H1 (cell line): Measurements from ENCODE around the gene GPRASP2. TPM values are rescaled to one million over a fixed set of nuclear protein-coding genes. Genes with fewer than 3 reads are reported as not detected.

Source experiments
- CTCF ChIA-PET: fragments of 300-600 bp; sonication (Branson Sonifier 250); formaldehyde crosslinking; loops from one replicate; lab custom pipeline; 2021; ENCODE audit not compliant: partially characterized antibody; lab: Charles Lee
- POLR2A ChIA-PET: fragments of 300-600 bp; sonication (Branson Sonifier 250); formaldehyde crosslinking; loops from one replicate; lab custom pipeline; 2021; ENCODE audit warnings: inconsistent platforms; ENCODE audit not compliant: partially characterized antibody; lab: Charles Lee
- DNase-seq, 2 experiments: peaks; one replicate each; pipeline versions ENCODE4 v3.0.0 to v3.0.0-alpha.2; 2010 to 2022; ENCODE audit warnings: low spot score in 2 of 2, low read depth in 1 of 2, mixed read lengths in 1 of 2
- FAIRE-seq: peaks from 2 replicates; lab custom pipeline; 2011; peaks lifted over from hg19 to GRCh38; lab: Jason Lieb, UNC
- H2AFZ ChIP-seq: 2 replicates; pipeline ENCODE4 v1.8.1; 2012; ENCODE audit warnings: low read length, inconsistent platforms
- H2AK5ac ChIP-seq: 2 replicates; pipeline ENCODE4 v1.6.1; 2013; ENCODE audit warnings: low read depth, low read length
- H2BK120ac ChIP-seq: replicated peaks from 2 replicates; pipeline ENCODE3; 2013; ENCODE audit warnings: low read depth, low read length, inconsistent platforms
- H2BK12ac ChIP-seq: 2 replicates; pipeline ENCODE4 v1.6.1; 2013; ENCODE audit warnings: low read depth, low read length
- H2BK15ac ChIP-seq: 2 replicates; pipeline ENCODE4 v1.6.1; 2013; ENCODE audit warnings: low read length
- H2BK20ac ChIP-seq: 2 replicates; pipeline ENCODE4 v1.6.1; 2013; ENCODE audit warnings: low read length
- H2BK5ac ChIP-seq: 2 replicates; pipeline ENCODE4 v1.6.1; 2013; ENCODE audit warnings: low read depth, low read length
- H3K14ac ChIP-seq: 2 replicates; pipeline ENCODE4 v1.6.1; 2013; ENCODE audit warnings: inconsistent platforms; ENCODE audit not compliant: insufficient read length
- H3K18ac ChIP-seq: 2 replicates; pipeline ENCODE4 v1.6.1; 2013; ENCODE audit warnings: low read length; ENCODE audit errors: extremely low read depth
- H3K23ac ChIP-seq: 2 replicates; pipeline ENCODE4 v1.6.1; 2013; ENCODE audit warnings: inconsistent platforms; ENCODE audit not compliant: insufficient read length
- H3K23me2 ChIP-seq: 2 replicates; pipeline ENCODE4 v1.6.1; 2013; ENCODE audit warnings: low read depth, low read length
- H3K27ac ChIP-seq: 2 replicates; pipeline ENCODE4 v1.6.1; 2011; ENCODE audit warnings: low read depth, low read length, inconsistent platforms
- H3K27me3 ChIP-seq, 4 experiments: replicated peaks in 1 of 4; 1 replicate in 1 of 4; 2 replicates in 3 of 4; pipeline versions ENCODE4 v1.6.1 to v1.8.1; 2011 to 2013; ENCODE audit warnings: low read length in 3 of 4, mild to moderate bottlenecking in 3 of 4, inconsistent platforms in 2 of 4, mixed read lengths in 2 of 4, moderate library complexity in 1 of 4; ENCODE audit not compliant: control insufficient read depth in 3 of 4, insufficient read depth in 3 of 4; ENCODE audit errors: extremely low read depth in 1 of 4
- H3K36me3 ChIP-seq, 4 experiments: 2 replicates each; pipeline versions ENCODE4 v1.6.1 to v1.8.1; 2011 to 2013; ENCODE audit warnings: mild to moderate bottlenecking in 4 of 4, low read length in 3 of 4, moderate library complexity in 2 of 4, control low read depth in 1 of 4, inconsistent platforms in 1 of 4; ENCODE audit not compliant: insufficient read depth in 4 of 4, control insufficient read depth in 2 of 4
- H3K4ac ChIP-seq: replicated peaks from 2 replicates; pipeline ENCODE3; 2013; ENCODE audit warnings: low read length, low read depth, mixed read lengths, inconsistent platforms; ENCODE audit not compliant: insufficient read length
- H3K4me1 ChIP-seq, 4 experiments: replicated peaks in 1 of 4; 1 replicate in 1 of 4; 2 replicates in 3 of 4; pipeline versions ENCODE4 v1.6.1 to v1.8.1; 2011 to 2013; ENCODE audit warnings: low read length in 3 of 4, inconsistent platforms in 2 of 4, mixed read lengths in 1 of 4; ENCODE audit not compliant: insufficient read depth in 4 of 4, control insufficient read depth in 3 of 4
- H3K4me2 ChIP-seq, 2 experiments: 2 replicates each; pipeline versions ENCODE4 v1.6.1 to v1.8.1; 2011 to 2013; ENCODE audit warnings: low read depth in 2 of 2, low read length in 2 of 2, control low read depth in 1 of 2, inconsistent platforms in 1 of 2, mild to moderate bottlenecking in 1 of 2; ENCODE audit not compliant: insufficient read depth in 1 of 2
- H3K4me3 ChIP-seq, 4 experiments: fragments of 200-600, 300-600 bp in 1 of 4; sonication (generic), shearing (Covaris generic), sonication (Bioruptor Twin) in 1 of 4; 2 replicates each; pipeline versions ENCODE4 v1.5.1 to v1.8.1; 2011 to 2016; ENCODE audit warnings: low read length in 4 of 4, low read depth in 3 of 4, control low read depth in 2 of 4, inconsistent platforms in 2 of 4, mild to moderate bottlenecking in 2 of 4, mixed read lengths in 1 of 4, moderate library complexity in 1 of 4; ENCODE audit not compliant: insufficient read depth in 2 of 4; ENCODE audit errors: extremely low read depth in 1 of 4
- H3K56ac ChIP-seq: replicated peaks from 2 replicates; pipeline ENCODE3; 2013; ENCODE audit warnings: low read depth, mild to moderate bottlenecking, mixed read lengths, low read length, inconsistent platforms; ENCODE audit not compliant: insufficient read length
- H3K79me1 ChIP-seq: 2 replicates; pipeline ENCODE4 v1.6.1; 2013; ENCODE audit warnings: low read depth, low read length, control low read depth
- H3K79me2 ChIP-seq, 2 experiments: 2 replicates each; pipeline versions ENCODE4 v1.6.1 to v1.8.1; 2012 to 2013; ENCODE audit warnings: low read length in 2 of 2, mild to moderate bottlenecking in 2 of 2, inconsistent platforms in 1 of 2; ENCODE audit not compliant: insufficient read depth in 2 of 2, control insufficient read depth in 1 of 2
- H3K9ac ChIP-seq, 4 experiments: replicated peaks in 1 of 4; 1 replicate in 1 of 4; 2 replicates in 3 of 4; pipeline versions ENCODE4 v1.6.1 to v1.8.1; 2011 to 2013; ENCODE audit warnings: low read depth in 3 of 4, low read length in 3 of 4, control low read depth in 2 of 4, mild to moderate bottlenecking in 2 of 4, moderate library complexity in 2 of 4, inconsistent platforms in 1 of 4; ENCODE audit errors: extremely low read depth in 1 of 4
- H3K9me3 ChIP-seq, 2 experiments: 2 replicates each; pipeline versions ENCODE4 v1.6.1 to v1.8.1; 2012 to 2013; ENCODE audit warnings: mild to moderate bottlenecking in 2 of 2, moderate library complexity in 2 of 2, control low read depth in 1 of 2, inconsistent platforms in 1 of 2, low read depth in 1 of 2, low read length in 1 of 2, mixed read lengths in 1 of 2; ENCODE audit not compliant: insufficient read depth in 2 of 2
- H4K20me1 ChIP-seq, 2 experiments: replicated peaks in 1 of 2; 2 replicates each; pipeline versions ENCODE3 to v1.8.1; 2011 to 2013; ENCODE audit warnings: inconsistent platforms in 2 of 2, low read length in 2 of 2, mild to moderate bottlenecking in 1 of 2; ENCODE audit not compliant: insufficient read depth in 2 of 2, control insufficient read depth in 1 of 2
- H4K5ac ChIP-seq: 2 replicates; pipeline ENCODE4 v1.6.1; 2013; ENCODE audit warnings: low read length, low read depth, mixed read lengths, inconsistent platforms; ENCODE audit not compliant: insufficient read length
- H4K8ac ChIP-seq: 2 replicates; pipeline ENCODE4 v1.8.0; 2013; ENCODE audit warnings: mild to moderate bottlenecking, moderate library complexity, low read length, inconsistent platforms; ENCODE audit not compliant: insufficient read depth; ENCODE audit errors: extremely low read depth
- H4K91ac ChIP-seq: replicated peaks from 2 replicates; pipeline ENCODE3; 2013; ENCODE audit warnings: low read length, mixed read lengths, inconsistent platforms; ENCODE audit not compliant: insufficient read length
- ASH2L ChIP-seq: fragments of 200-600, 300-600 bp; sonication (generic); IDR thresholded peaks from one replicate; pipeline ENCODE4 v1.7.1; 2017; ENCODE audit warnings: low read length
- ATF2 ChIP-seq: IDR thresholded peaks from 2 replicates; pipeline ENCODE4 v1.6.1; 2012; ENCODE audit warnings: low read length, inconsistent platforms
- CBX8 ChIP-seq: fragments of 300-800, 300-1000 bp; sonication (generic); IDR thresholded peaks from 2 replicates; pipeline ENCODE4 v1.7.1; 2016; ENCODE audit warnings: low read depth, low read length, borderline replicate concordance
- PHF8 ChIP-seq: fragments of 200-600 bp; sonication (generic); conservative IDR thresholded peaks from 2 replicates; pipeline ENCODE4 v1.7.1; 2012; ENCODE audit warnings: low read depth, mild to moderate bottlenecking, inconsistent platforms, low read length, moderate library complexity
- YY1 ChIP-seq: IDR thresholded peaks from 2 replicates; pipeline ENCODE4 v1.6.1; 2011; ENCODE audit warnings: low read depth, mild to moderate bottlenecking, low read length
- WGBS, 2 experiments: shearing (Covaris generic) in 1 of 2; methylation state at CpG; one replicate each; pipeline versions ENCODE4 v1.1.6 to v1.1.7; 2013 to 2015; ENCODE audit warnings: low lambda C conversion rate in 2 of 2, mixed read lengths in 2 of 2, inconsistent platforms in 1 of 2, low coverage in 1 of 2, missing lambda C conversion rate in 1 of 2; ENCODE audit not compliant: insufficient replicate concordance in 2 of 2, insufficient coverage in 1 of 2, insufficient read length in 1 of 2; ENCODE audit errors: extremely low coverage in 1 of 2, missing lambda C conversion rate in 1 of 2; 5-methylcytosine and 5-hydroxymethylcytosine counted together
- polyA plus RNA-seq, 7 experiments: library from polyadenylated mRNA; depleted of rRNA in 3 of 7; stranded (reverse) in 5 of 7; unstranded in 2 of 7; fragments of >200 nt in 5 of 7; fragments of 200-250 nt in 2 of 7; gene quantifications; 1 replicate in 5 of 7; 2 replicates in 1 of 7; 4 replicates in 1 of 7; pipeline versions ENCODE4 v1.2.1 to v1.2.3, GENCODE V29; 2011 to 2013; ENCODE audit warnings: missing spikeins in 2 of 7, mixed read lengths in 2 of 7
- total RNA-seq: library from RNA; stranded (reverse); fragmentation: NEBNext Ultra II Directional; extraction: Animal tissue kit (Norgen Biotek cat#: 25700); gene quantifications from 2 replicates; pipeline ENCODE4 v1.2.1, GENCODE V29; 2021

Gene GPRASP2
- total and polyA plus RNA-seq, 2 of the 8 experiments (the other 6 are each of a cell fraction or from before 2014, with no cell fraction given): 8.0 to 15.7 TPM

GRCh38 chrX:102745513-102745856 is 33.2 kb downstream of the GPRASP2 start:
- TF ChIP-seq CBX8 (no peak), ASH2L (no peak), PHF8 (0 out of 2 replicates have a peak, but pooled peaks have one; percentile 7), ATF2 (no peak), YY1 (no peak)
- TF ChIP-seq, all 59 proteins: peak for 1
- no peak for FAIRE-seq
- peak overlapping the region; percentile 36; the same call in 1 of the 2 replicates for H3K27ac ChIP-seq
- H2BK15ac ChIP-seq: no peak overlapping the region
- H4K5ac ChIP-seq: no peak overlapping the region
- H3K23ac ChIP-seq: no peak overlapping the region
- H3K9ac ChIP-seq: peak overlapping the region in 2 of 4 experiments; percentile 14 to 16; a peak in 1 of 7 replicates
- no peaks in the 10 kb centered on the region for H3K79me1 ChIP-seq
- no peak overlapping the region for H4K91ac ChIP-seq
- H3K4me3 ChIP-seq: peak overlapping the region; percentile 59 to 85 (median 72)
- no peak overlapping the region for H2AK5ac ChIP-seq
- no peak overlapping the region for H2BK20ac ChIP-seq
- H4K20me1 ChIP-seq: peaks cover 2 to 3% of the 10 kb centered on the region in 2 experiments
- no peak overlapping the region for H2BK5ac ChIP-seq
- peak overlapping the region; percentile 60 to 68 for H3K4me2 ChIP-seq
- H3K79me2 ChIP-seq: peaks cover 0 to 21% of the 10 kb centered on the region in 2 experiments; a peak in 2 of 4 replicates
- 0 out of 2 replicates have a peak, but pooled peaks cover 2% of the 10 kb centered on the region for H3K23me2 ChIP-seq
- no peak overlapping the region for H3K14ac ChIP-seq
- H3K9me3 ChIP-seq: no peaks in the 10 kb centered on the region
- peaks cover 0 to 6% (median 2%) of the 10 kb centered on the region in 4 experiments; a peak in 3 of 7 replicates for H3K4me1 ChIP-seq
- H3K18ac ChIP-seq: no peak overlapping the region
- CTCF ChIA-PET: no interaction called here
- H2AFZ ChIP-seq: no peak overlapping the region
- POLR2A ChIA-PET: interaction anchor here (0.8 to 0.9 kb wide), 3 partner anchors 11 to 40 kb away, joined by 3 to 5 read pairs (median 3); no protein-coding TSS in a partner anchor
- H3K27me3 ChIP-seq: no peaks in the 10 kb centered on the region
- no peak overlapping the region for H2BK12ac ChIP-seq
- WGBS, 2 experiments: no CpG with 5 or more reads among the region's 14 CpGs
- H2BK120ac ChIP-seq: no peak overlapping the region
- H3K4ac ChIP-seq: no peak overlapping the region
- H4K8ac ChIP-seq: no peak overlapping the region
- H3K56ac ChIP-seq: no peak overlapping the region
- H3K36me3 ChIP-seq: peaks cover 0 to 3% (median 0%) of the 10 kb centered on the region in 4 experiments; a peak in 1 of 8 replicates
- no peak for DNase-seq
